HG03571 (cell line): ENCODE results near the gene CLASP1.

Experiments used
- ATAC-seq: cut with Tn5 transposase; IDR thresholded peaks from one replicate; pipeline ENCODE4 v1.9.1; 2021; ENCODE audit not compliant: unreplicated experiment

CLASP1 gene

DNA sequence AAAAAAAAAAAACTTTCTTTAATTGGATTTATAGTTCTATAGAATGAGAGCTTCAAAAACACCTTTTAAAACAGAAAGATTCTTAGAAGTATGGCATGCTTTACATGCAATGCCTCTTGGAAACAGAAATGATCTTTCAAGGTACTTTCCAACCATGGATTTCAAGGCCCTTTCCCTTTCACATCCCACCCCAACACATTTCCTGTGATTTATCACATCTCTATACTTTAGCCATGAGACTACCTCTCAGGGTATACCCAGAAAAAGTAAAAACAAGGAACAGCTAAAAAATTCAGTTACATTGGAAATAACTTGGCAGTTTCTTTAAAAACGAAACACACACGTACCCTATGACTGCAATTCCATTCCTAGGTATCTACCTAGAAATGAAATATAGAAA lies 103.3 kb downstream of the CLASP1 start:
- no peak for ATAC-seq

DNA sequence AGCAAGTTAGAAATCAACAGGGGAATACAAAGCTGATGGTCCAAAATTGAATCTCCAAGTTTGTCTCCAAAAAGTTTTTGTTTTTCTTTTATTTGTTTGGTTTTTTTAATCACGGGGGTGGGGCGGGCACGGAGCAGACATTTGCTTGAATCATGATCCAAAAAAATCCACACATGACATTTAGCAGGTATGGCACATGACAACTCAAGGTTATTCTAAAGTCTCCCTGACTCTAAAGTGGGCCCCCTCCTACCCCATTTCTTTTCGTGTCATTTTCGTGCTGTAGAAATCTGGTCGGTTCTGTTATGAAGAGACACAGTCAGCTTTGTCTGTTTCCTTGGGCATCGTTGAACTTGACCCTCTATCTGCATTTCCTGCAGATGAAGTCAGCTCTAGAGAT lies 104.0 kb downstream of the CLASP1 start:
- no peak for ATAC-seq

DNA sequence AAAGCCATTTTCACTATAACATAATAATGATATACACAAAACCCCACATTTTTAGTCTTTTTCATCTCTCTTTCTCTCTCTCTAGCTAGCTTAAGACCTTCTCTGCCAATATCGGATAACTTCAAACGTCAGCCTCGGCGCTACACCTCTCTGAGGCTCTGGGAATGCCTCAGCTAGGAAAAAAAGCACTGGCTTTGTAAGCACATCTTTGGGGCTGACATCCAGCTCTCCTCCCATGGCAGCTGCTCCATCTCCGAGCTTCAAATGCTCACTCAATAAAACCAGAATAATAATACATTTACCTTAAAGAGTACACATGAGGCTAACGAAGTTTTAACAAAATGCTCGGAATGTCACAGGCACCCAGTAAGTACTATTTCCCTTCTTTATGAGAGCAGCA lies 107.8 kb downstream of the CLASP1 start:
- no peak for ATAC-seq

DNA sequence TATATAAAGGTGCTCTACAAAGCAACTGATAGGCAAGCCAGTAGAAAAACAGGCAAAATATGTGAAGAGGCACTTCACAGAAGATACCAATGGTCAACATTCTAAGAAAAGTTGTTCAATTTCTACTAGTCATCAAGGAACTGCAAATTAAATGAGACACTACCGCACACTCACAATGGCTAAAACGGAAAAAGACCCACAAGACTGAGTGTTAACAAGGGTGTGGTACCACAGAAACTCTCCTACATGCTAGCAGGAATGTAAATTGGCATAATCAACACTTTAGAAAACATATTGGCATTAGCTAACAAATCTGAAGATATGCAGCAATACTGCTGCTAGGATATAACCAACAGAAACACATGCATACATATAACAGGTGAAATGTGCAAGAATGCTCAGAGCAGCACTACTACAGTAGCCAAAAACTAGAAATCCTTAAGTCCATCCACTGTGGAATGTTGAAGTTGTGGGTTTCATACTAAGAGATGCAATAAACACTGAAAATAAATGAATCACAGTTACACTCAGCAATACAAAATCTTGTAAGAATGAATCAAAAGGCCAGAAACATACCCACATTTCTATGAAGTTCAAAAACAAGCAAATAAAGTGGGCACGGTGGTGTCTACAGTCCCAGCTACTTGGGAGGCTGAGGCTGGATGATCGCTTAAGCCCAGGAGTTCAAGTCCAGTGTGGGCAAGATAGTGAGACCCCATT lies 109.4 kb downstream of the CLASP1 start:
- ATAC-seq = no peak

DNA sequence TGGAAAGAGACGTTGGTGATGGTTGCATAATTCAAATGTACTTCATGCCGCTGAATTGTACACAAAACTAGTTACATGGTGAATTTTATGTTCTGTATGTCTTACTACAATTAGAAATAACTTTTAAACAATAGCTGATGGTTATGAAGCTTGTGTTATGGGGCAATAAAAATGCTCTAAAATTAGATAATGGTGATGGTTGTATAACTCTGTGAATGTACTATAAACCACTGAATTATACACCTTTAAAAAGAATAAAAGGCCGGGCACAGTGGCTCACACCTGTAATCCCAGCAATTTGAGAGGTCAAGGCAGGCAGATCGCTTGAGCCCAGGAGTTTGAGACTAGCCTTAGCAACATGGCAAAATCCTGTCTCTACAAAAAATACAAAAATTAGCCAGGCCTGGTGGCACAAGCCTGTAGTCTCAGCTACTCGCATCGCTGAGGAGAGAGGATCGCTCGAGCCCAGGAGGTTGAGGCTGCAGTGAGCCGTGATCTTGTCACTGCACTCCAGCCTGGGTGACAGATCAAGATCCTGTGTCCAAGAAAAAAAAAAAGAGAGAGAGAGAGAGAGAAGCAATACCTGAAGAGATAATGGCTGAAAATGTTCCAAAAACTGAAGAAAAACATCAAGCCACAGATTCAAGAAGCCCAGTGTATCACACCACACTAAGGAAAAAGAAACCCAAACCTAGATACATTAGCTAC lies 112.3 kb downstream of the CLASP1 start:
- ATAC-seq = no peak

DNA sequence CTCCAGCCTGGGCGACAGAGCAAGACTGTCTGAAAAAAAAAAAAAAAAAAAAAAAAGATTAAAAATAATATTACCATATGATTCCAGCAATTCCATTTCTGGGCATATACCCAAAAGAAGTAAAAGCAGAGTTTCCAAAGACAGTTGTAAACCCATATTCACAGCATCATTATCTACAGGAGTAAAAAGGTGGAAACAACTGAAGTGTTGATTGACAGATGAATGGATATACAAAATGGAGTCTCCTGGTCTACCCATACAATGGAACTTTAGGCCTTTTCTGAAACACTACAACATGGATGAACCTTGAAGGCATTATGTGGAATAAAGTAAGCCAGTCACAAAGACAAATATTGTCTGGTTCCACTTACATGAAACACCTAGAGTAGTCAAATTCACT lies 112.9 kb downstream of the CLASP1 start:
- ATAC-seq = no peak

DNA sequence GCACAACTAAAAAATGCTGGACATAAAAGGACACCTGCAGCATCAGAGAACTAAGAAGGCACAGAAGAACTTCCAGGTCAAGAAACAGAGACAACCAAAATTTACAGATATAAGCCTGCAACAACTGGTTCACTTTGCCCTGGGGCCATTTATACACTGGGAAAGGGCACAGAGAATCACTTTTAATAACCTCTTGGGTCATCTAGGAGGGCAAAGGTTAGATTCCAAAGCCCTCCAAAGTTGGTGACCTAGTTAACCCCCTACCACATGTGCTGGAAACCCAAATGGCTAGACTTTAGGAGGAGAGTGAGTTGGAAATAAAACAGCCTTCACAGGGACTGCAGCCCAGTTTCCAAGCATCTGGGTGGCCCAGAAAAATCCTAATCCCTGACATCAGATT lies 115.3 kb downstream of the CLASP1 start:
- ATAC-seq = no peak

DNA sequence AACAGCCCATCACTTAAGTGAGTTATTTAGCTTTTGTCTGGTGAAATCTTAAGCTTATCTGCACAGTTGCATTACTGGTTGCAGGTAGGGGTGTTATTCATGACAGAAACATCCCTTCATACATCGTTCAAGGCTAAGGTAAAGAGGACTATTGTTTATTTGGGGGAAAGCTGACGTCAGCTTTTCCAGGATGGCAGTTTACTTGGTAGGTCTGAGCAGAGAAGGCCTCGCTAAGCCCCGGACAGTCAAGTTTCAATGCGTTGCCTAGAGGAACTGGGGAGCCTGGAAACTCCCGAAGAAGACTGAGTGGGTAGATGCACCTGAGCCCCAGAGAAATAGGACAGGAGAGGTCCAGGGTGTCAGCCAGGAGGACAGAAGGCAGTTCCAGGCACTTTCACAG lies 116.4 kb downstream of the CLASP1 start:
- ATAC-seq = no peak

DNA sequence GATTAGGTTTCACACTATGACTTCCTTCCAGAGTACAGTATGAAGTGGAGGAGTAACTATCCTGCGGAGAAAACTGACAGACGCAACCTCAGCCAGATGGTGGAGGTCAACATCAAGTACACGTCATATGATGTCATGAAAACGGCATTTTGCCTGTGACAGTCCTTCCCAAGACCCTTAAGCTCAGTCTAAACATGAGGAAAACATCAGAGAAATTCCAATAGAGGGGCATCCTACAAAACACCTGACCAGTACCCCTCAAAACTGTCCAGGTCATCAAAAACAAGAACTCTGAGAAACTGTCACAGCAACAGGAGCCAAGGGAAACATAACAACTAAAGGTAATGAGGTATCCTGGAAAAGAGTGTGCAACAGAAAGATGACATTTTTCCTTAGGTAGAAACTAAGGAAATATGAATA lies 116.9 kb downstream of the CLASP1 start:
- ATAC-seq = no peak

DNA sequence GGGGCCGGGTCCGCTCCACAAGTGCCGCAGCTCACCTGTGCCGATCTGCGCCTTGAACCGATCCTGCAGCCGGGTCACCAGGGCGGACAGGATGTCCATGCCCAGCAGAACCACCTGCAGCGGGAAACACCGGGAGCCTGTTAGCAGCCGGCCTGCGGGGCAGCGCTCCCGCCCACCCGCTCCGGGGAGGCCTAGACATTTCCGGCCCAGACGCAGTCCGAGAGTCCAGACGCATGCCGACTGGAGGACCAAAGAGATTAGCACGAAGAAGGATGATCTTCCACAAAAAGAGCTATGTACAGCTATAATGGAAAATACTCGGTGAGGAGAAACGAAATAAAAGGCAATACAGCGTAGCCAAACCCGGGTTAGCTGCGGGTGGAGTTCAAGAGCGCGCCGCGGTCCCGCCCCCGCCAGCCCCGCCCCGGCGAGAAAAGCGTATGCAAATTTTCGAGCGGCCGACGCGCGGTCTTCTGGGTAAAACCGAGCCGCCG lies 119.0 kb downstream of the CLASP1 start:
- peak; percentile 47 for ATAC-seq

DNA sequence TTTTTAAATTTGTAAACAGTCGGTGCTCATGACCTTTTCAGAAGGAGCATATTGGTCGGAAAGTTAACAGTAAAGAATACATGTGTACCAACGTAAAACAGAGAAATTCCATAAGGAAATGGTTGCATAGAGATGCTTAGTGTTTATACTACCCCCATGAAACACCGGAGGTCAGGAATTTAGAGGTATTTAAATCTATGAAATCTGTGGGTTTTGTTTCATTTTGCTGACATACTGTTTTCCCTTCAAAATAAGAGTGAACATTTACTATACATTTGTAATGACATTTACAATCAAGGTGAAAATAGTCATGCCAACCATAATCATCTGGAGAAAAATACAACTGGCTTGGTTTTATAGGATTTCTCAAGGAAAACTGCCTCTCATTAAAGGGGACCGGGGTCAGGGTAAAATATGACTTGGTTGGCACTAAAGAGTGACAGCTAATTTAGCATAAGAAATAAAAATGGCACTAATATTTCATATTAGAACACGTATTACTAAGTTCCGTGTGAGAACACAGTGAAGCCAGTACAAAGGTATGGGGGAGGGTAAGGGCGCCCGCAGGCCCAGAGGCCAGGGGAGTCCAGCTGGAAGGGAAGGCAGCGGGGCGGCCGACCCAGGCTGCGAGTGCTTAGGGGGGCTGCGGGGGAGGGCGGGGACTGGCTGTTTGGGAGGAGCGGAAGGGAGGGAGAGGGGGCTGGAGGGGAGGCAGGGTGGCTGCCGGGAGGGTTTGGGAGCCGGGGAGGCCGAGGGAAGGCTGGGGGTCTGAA lies 119.6 kb downstream of the CLASP1 start:
- ATAC-seq = peak; percentile 4

DNA sequence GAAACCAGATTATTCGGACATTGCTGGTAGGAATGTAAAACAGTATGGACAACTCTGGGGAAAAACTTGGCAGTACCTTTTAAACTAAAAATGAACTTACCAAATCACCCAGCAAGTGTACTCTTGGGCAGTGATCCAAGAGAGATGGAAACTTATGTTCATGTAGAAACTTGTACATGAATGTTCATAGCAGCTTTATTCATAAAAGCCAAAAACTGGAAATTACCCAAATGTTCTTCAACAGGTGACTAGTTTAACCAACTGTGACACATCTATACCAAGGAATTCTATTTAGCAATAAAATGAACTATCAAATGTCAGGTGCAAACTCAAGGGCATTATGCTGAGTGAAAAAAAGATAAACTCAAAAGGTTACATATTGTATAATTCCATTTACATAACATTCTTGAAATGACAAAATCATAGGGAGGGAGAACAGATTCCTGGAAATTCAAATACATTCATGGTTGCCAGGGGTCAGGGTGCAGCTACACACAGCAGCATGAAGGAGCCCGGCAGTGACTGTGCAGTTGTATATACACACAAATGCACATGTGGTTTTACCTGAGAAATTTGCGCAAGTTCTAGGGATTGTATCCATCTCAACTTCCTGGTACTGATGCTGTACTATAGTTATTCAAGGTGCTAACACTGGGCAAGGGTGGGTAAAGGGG lies 122.1 kb downstream of the CLASP1 start:
- ATAC-seq = no peak

DNA sequence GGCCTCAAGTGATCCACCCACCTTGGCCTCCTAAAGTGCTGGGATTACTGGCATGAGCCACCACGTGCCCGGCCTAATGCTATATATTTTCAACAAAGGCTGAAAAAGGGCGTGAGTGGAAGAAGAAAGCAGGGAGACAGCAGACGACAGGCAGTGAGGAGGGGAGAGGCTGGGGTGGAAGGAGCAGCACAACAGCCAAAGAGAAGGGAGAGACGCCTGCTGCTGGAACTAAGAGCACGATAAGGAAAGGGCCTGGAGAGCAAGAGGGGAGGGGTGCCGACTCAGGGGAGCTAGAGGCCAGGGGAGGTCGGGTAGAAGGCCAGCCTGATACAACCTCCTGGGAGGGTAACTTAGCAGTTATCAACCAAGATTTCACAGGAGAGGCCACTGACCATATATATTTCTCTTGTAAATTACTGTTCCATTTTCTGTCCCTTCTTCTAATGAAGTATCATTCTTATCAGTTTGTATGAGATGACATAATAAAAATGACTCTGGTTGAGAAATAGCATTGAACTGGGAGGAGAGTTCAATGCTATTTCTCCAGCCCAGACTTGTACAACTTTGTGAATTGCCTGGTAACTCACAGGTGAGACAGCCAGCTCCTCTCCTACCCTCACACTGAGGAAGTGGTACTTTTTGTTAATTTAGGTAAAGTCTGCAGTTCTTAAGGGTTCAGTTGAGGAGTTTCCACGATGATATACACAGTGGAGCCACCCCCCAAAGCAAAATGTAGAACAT lies 124.4 kb downstream of the CLASP1 start:
- no peak for ATAC-seq

DNA sequence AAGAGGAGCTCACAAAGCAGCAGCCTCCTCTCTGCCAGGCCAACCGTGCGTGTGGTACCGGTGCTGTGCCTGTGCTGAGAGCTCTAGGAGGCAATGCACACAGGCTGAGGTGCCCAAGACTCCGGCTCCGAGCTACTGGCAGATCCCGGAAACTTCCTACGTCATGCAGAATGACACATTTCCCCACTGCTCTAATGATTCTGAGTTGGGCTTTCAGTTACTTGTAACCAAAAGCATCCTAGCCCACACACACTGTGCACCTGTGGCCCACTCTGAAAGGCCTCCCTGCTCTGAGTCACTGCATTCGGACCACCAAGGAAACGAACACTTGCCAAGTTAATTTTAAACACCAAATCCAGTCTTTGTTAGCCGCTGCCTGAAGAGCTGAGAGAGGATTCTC lies 127.9 kb downstream of the CLASP1 start:
- ATAC-seq = no peak

DNA sequence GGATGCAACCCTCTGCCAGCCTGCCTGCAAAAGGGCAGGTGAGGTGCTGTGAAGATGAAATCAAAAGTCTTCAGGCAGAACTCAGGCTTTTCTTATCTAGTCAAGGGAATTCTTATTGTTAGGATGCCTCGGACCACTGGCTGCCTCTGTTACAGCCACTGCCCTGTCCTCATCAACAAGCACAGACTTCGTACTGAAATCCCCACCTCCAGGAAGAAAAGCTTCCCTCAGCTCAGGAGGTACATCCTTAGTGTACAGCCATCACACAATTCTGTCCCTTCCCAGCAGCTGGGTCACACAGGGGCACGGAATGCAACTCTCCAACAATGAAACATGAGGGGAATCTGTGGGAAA lies 128.6 kb downstream of the CLASP1 start:
- no peak for ATAC-seq

DNA sequence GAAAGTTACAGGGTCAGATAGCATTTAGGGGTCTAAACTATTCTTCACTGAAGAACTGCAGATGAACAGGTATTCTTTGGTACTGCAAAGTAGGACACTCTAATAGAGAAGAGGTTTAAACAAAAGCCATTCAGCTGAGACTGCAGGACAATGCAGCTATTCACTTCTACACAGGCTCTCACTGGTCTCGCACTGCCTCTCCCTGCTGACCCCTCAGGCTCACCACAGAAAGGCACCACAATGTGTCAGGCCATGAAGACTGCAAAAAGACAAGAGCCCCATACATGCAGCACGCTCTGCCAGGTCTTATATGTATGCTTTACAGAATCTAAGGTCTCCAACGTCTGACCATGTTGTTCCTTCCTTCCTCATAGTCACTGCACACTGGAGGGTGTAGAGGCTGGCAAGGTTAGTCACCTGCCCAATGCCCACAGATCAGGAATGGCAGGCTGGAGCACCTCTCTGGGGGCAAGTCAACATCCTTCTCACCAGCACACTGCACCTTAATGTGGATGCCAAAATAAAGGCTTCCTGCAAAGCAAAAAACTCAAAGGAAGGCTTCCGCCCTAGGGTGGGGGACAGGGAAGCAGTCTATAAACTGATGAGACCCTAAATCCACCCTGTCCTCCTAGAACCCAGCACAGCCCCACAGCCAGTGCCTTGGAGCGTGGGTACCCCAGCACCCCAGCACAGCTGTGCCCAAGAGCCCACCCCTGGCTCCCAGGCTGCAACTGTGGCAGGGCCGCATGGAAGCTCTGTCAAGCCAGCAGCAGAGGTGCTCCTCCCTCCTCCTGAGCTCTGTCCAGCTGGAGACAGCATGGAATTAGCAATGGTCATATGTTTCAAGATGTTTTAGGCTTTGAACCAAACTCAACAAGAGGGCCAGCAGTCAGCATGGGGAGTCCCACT lies 129.3 kb downstream of the CLASP1 start:
- no peak for ATAC-seq

DNA sequence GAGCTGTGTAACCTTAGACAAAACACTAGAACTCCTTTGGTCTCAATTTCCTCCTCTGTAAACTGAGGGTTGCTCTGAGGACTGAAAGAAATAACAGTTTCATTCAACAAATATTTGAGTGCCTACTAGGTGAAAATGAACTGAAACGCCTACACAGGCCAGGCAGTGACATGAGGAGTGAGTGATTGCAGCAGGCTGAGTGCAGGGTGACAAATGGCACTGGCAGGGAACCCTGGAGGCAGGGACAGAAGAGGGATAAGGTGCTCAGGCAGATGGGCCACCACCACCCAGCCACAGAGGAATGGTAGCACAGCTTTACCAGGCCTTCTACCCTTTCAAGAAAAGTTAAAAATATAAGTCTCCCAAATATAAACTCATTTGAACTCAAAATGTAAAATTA lies 130.1 kb downstream of the CLASP1 start:
- no peak for ATAC-seq

DNA sequence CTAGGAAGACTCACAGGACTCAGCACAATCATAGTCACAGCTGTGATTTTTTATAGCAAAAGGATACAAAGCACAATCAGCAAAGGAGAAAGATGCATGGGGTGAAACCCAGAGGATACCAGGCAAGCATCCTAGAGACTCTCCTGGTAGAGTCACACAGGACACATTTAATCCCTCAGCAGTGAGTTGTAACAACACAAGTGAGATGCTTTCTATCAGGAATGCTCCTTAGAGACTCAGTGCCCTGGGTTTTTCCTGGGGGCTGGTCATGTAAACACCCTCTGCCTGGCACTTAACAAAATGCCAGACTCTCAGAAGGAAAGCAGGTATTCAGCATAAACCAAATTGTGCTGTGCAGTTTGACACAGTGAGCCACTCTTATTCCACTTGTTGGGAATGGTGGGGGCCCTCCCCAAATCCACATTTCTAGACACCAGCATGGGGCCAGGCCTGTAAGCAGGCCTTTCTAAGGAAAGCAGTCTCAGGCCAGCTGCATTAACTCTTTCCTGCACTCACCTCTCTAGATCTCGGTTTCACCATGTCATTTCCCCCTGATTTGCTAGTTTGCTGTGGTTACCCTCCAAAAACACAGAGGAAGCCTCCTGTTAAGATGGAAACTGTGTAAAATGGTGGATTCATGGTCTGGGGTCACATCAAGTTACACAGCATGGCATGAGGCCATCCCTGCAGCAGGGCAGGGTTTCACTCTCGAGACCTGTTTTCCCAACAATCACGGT lies 135.5 kb downstream of the CLASP1 start:
- no peak for ATAC-seq

DNA sequence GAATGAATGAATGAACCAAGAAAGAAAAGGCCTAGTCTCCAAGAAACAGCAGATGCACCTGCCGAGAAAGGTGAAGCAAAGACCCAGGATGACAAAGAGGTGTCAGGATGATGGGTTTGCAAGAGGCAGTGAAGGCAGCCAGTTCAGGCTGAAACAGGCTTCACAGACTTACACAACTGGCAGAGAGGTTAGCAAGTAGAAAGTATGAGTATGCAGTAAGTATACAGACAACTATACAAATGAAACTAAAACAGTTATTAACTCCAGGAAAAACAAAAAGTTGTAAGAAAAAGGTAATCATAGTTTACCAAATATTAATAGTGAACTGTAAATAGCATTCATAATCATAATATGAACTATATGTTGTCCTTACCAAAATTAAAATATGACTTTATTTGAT lies 138.4 kb downstream of the CLASP1 start:
- no peak for ATAC-seq
